Measurements from ENCODE around the gene CLDN22. TPM values are rescaled to one million over a fixed set of nuclear protein-coding genes. Genes with fewer than 3 reads are reported as not detected.

CLDN22 gene
- total RNA-seq, 6 donors from 2014 or later, result 1.8 TPM; not detected in 5

DNA sequence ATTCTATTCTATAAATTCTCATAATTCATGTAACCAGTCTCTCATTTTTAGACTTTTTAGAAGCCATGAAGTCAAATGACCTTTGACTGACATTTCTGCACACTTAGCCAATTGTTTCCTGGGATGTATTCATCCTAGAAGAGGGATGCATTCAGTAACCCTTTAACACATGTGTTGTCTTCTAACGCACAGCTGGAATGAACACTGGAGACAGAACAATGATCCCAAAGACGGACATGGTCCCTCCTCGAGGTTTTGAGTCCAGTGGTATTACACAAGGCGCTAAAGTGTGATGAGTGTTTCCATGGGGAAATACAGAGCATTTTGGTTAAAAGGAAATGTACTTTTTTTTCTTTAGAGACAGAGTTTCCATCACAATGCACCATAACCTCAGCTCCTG lies 42.0 kb upstream of the CLDN22 start:
- Histone ChIP-seq H3K36me3 (no peaks in the 10 kb centered on the region), H3K27ac (no peak overlapping the region), H3K9me3 (no peaks in the 10 kb centered on the region), H3K4me3 (no peak overlapping the region), H3K4me1 (no peaks in the 10 kb centered on the region), H3K27me3 (no peaks in the 10 kb centered on the region)
- no peak for DNase-seq
- WGBS, 2 donors, result 91% methylated on average over 4 of the region's 4 CpGs
- TF ChIP-seq EP300 (IDR thresholded peaks at IDR 0.05), result no peak
- no peak for TF ChIP-seq POLR2AphosphoS5 (IDR thresholded peaks at IDR 0.05)
- no peak for TF ChIP-seq POLR2A (IDR thresholded peaks at IDR 0.05)
- TF ChIP-seq, protein P1, sequence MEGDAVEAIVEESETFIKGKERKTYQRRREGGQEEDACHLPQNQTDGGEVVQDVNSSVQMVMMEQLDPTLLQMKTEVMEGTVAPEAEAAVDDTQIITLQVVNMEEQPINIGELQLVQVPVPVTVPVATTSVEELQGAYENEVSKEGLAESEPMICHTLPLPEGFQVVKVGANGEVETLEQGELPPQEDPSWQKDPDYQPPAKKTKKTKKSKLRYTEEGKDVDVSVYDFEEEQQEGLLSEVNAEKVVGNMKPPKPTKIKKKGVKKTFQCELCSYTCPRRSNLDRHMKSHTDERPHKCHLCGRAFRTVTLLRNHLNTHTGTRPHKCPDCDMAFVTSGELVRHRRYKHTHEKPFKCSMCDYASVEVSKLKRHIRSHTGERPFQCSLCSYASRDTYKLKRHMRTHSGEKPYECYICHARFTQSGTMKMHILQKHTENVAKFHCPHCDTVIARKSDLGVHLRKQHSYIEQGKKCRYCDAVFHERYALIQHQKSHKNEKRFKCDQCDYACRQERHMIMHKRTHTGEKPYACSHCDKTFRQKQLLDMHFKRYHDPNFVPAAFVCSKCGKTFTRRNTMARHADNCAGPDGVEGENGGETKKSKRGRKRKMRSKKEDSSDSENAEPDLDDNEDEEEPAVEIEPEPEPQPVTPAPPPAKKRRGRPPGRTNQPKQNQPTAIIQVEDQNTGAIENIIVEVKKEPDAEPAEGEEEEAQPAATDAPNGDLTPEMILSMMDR (IDR thresholded peaks at IDR 0.05), result no peak
- ATAC-seq (ENCODE audit: low FRiP score in 2 of 2), result no peak

DNA sequence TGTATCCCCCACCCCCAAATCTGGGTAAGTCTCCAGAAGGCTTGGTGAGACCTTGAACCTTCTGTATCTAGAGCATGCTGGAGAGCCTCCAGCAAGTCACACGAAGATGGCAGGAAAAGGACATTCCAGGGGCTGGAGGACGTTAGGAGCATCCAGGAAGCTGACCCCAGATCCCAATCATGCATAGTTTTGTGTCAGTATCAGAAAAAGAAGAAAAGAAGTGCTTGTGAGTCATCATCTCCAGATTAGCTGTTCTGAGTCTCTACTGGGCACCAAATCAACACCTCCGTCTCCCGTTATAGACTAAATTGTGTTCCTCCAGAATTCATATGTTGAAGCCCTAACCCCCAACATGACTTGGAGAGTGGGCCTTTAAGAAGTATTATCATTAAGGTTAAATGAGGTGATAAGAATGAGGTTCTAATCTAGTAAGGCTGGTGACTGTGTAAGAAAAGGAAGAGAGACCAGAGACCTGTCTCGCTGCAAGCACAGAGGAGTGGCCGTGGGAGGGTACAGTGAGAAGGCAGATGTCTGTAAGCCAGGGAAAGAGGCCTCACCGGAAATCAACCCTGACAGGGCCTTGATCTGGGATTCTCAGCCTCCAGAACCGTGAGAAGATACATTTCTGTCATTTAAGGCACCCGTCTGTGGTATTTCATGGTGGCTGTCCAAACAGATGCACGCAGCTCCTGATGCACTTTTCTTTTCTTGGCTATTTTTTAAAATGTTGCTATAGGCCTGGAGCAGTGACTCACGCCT lies 40.3 kb upstream of the CLDN22 start:
- Histone ChIP-seq H3K9me3 (no peaks in the 10 kb centered on the region), H3K4me3 (no peak overlapping the region), H3K27me3 (no peaks in the 10 kb centered on the region), H3K4me1 (no peaks in the 10 kb centered on the region), H3K36me3 (no peaks in the 10 kb centered on the region), H3K27ac (no peak overlapping the region)
- ATAC-seq (ENCODE audit: low FRiP score in 2 of 2) (no peak), DNase-seq (no peak)
- 74% methylated on average over 11 of the region's 11 CpGs for WGBS, 2 donors
- TF ChIP-seq EP300 (IDR thresholded peaks at IDR 0.05), result no peak
- no peak for TF ChIP-seq POLR2A (IDR thresholded peaks at IDR 0.05)
- TF ChIP-seq, protein P1 (IDR thresholded peaks at IDR 0.05), result no peak

DNA sequence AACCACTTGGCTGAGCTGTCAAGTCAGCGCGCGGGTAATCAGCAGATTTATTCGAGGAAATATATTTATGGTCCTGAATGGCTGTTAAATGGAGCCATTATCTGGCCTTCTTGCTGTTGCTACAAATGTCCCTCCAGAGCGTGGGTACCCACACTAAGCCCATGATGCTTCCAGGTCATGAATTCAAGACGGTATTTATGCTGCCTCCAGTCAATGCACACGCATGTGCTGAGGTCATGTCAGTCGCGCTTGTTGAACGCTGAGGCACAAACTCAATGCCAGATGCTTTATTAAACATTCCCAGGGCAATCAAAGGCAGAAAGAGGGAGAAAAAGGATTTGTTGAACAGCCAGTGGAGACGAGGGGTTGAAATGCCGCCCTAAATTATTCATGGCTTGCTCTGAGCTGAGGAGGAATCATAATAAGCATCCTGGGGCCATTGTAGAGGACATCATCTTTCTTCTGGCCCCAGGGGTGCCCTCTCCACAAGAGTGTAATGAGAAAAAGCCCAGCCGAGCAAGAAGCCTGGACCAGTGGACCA lies 38.2 kb upstream of the CLDN22 start:
- 91% methylated on average over 13 of the region's 13 CpGs for WGBS, 2 donors
- TF ChIP-seq POLR2A (IDR thresholded peaks at IDR 0.05) (no peak), POLR2AphosphoS5 (IDR thresholded peaks at IDR 0.05) (no peak), EP300 (IDR thresholded peaks at IDR 0.05) (no peak)
- TF ChIP-seq, protein P1 (IDR thresholded peaks at IDR 0.05), result no peak

DNA sequence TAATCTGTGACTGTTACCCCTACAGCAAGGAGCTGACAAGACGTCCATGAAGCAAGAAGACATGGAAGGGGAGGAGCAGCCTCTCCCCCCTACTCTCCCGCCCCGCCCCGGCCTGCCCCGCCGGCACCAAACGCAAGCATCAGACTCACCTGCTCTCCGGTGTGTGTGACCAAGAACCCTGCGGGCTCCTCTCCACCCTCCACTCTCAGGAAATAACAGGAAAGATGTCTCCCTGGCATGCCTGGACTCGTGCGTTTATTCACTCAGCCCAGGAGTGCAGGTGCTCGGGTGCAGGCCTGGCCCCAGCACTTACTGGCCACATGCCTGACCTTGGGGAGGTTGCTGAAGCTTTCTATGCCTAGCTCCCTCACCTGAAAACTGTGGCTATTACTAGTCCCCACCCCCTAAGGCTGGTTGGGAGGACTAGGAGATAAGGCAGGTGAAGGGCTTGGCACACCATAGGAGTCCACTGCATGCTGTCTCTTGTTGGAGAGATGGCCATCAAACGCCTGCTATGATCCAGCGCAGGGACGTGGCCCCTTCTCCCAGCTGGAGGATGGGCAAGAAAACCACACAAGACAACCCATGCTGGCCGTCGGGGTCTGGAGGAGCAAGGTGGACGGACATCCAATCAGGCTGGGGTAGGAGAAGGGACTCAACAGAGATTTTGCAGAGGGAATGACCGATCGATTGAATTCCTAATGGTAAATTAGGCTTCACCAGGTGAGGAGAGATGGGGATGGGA lies 37.0 kb upstream of the CLDN22 start:
- H3K4me3 ChIP-seq, result no peak overlapping the region
- WGBS, 2 donors, result 83 to 85% methylated on average over 19 to 20 of the region's 20 CpGs
- peak in 1 of 2 donors; percentile 77 for DNase-seq
- H3K4me1 ChIP-seq, result no peaks in the 10 kb centered on the region
- H3K27me3 ChIP-seq, result no peaks in the 10 kb centered on the region
- H3K27ac ChIP-seq, result no peak overlapping the region
- H3K36me3 ChIP-seq, result no peaks in the 10 kb centered on the region
- H3K9me3 ChIP-seq, result no peaks in the 10 kb centered on the region
- no peak for ATAC-seq (ENCODE audit: low FRiP score in 2 of 2)
- TF ChIP-seq POLR2AphosphoS5 (IDR thresholded peaks at IDR 0.05) (no peak), EP300 (IDR thresholded peaks at IDR 0.05) (no peak), POLR2A (IDR thresholded peaks at IDR 0.05) (no peak)
- TF ChIP-seq, protein P1 (IDR thresholded peaks at IDR 0.05), result no peak

More for the DNA sequence above, 38.2 kb upstream of the CLDN22 start:
- Histone ChIP-seq H3K4me3 (no peak overlapping the region), H3K9me3 (no peaks in the 10 kb centered on the region), H3K27ac (no peak overlapping the region), H3K4me1 (no peaks in the 10 kb centered on the region), H3K27me3 (no peaks in the 10 kb centered on the region), H3K36me3 (no peaks in the 10 kb centered on the region)
- ATAC-seq (ENCODE audit: low FRiP score in 2 of 2), result no peak
- DNase-seq, result no peak

Measured in upper lobe of left lung (tissue), 6 donors.